Esophagus muscularis mucosa (tissue), 4 donors: ENCODE results near the gene RASGRF2. TPM values are rescaled to one million over a fixed set of nuclear protein-coding genes. Genes with fewer than 3 reads are reported as not detected.

Source experiments
- DNase-seq: peaks from one replicate; pipeline ENCODE4 v3.0.0-alpha.2; 2017; ENCODE audit errors: extremely low spot score
- H3K27ac ChIP-seq, 4 donors: fragments of 200-600 bp; sonication (generic); replicated peaks in 1 of 4; 1 replicate in 3 of 4; 2 replicates in 1 of 4; pipeline ENCODE4 v1.5.1; 2016 to 2019; ENCODE audit warnings: mild to moderate bottlenecking in 1 of 4
- H3K27me3 ChIP-seq, 4 donors: fragments of 200-600 bp; sonication (generic); one replicate each; pipeline versions ENCODE4 v1.5.1 to v1.6.0; 2016 to 2019
- H3K36me3 ChIP-seq, 4 donors: fragments of 200-600 bp; sonication (generic); one replicate each; pipeline ENCODE4 v1.5.1; 2016 to 2019
- H3K4me1 ChIP-seq, 4 donors: fragments of 200-600 bp; sonication (generic); one replicate each; pipeline ENCODE4 v1.5.1; 2016 to 2019
- H3K4me3 ChIP-seq, 4 donors: fragments of 200-600 bp; sonication (generic); 1 replicate in 2 of 4; 2 replicates in 2 of 4; pipeline ENCODE4 v1.5.1; 2016 to 2019; ENCODE audit warnings: mild to moderate bottlenecking in 4 of 4, moderate library complexity in 1 of 4
- H3K9me3 ChIP-seq, 4 donors: fragments of 200-600 bp; sonication (generic); 1 replicate in 3 of 4; 2 replicates in 1 of 4; pipeline ENCODE4 v1.5.1; 2016 to 2019
- CTCF ChIP-seq, 3 experiments: fragments of 200-600 bp in 2 of 3; fragments of 450-650 bp in 1 of 3; sonication (generic) in 2 of 3; IDR thresholded peaks; one replicate each; pipeline ENCODE4 v1.5.1; 2017 to 2019; ENCODE audit warnings: antibody characterized with exemption in 3 of 3, mild to moderate bottlenecking in 2 of 3, moderate library complexity in 1 of 3
- EP300 ChIP-seq: sonication (generic); formaldehyde crosslinking; IDR thresholded peaks from one replicate; pipeline ENCODE4 v1.6.1; 2017; ENCODE audit warnings: antibody characterized with exemption
- POLR2A ChIP-seq: fragments of 450-650 bp; IDR thresholded peaks from one replicate; pipeline ENCODE4 v1.6.1; 2017; ENCODE audit warnings: antibody characterized with exemption, moderate library complexity, mild to moderate bottlenecking, low read depth
- POLR2AphosphoS5 ChIP-seq, 2 donors: sonication (generic); formaldehyde crosslinking; IDR thresholded peaks; one replicate each; pipeline ENCODE4 v1.6.1; 2017; ENCODE audit warnings: antibody characterized with exemption in 2 of 2
- WGBS: methylation state at CpG from one replicate; pipeline ENCODE4 v1.1.5; 2018; 5-methylcytosine and 5-hydroxymethylcytosine counted together
- intact Hi-C: fragments of 100-400 bp; cut with DNase I; formaldehyde crosslinking; loops from one replicate; pipeline ENCODE4 v1.15.1; 2023
- total RNA-seq, 4 donors: library from RNA; depleted of rRNA; stranded (reverse); fragments of >200 nt; gene quantifications; one replicate each; pipeline versions ENCODE4 v1.1.0 to v1.2.1, GENCODE V29; 2016

The RASGRF2 gene
- total RNA-seq, 4 donors from 2014 or later = 4.2 to 7.6 (median 5.9) TPM

GRCh38 chr5:81192373-81192750 lies 232.2 kb downstream of the RASGRF2 start:
- no peak for DNase-seq
- H3K4me1 ChIP-seq = peaks cover 2 to 13% (median 10%) of the 10 kb centered on the region in 4 donors
- TF ChIP-seq EP300 (no peak), CTCF (IDR thresholded peaks at IDR 0.05) (no peak), POLR2AphosphoS5 (IDR thresholded peaks at IDR 0.05) (no peak), POLR2A (no peak)
- no peak overlapping the region for H3K27ac ChIP-seq
- no peak overlapping the region for H3K4me3 ChIP-seq
- no peaks in the 10 kb centered on the region for H3K36me3 ChIP-seq
- H3K9me3 ChIP-seq = no peaks in the 10 kb centered on the region
- intact Hi-C loops = no loop called here
- peaks cover 0 to 14% (median 0%) of the 10 kb centered on the region in 4 donors for H3K27me3 ChIP-seq
- WGBS = 82% methylated on average over 8 of the region's 8 CpGs

- peak in 1 of 2 donors; percentile 32 for TF ChIP-seq POLR2AphosphoS5 (IDR thresholded peaks at IDR 0.05)
- no peak for TF ChIP-seq EP300
- TF ChIP-seq CTCF (IDR thresholded peaks at IDR 0.05) = peak; percentile 72 to 90 (median 80)
- TF ChIP-seq POLR2A = no peak
- no peak overlapping the region for H3K27ac ChIP-seq
- intact Hi-C loops = no loop called here
- peak overlapping the region in 1 of 4 donors; percentile 12 for H3K4me3 ChIP-seq
- 25% methylated on average over 29 of the region's 31 CpGs for WGBS
- no peaks in the 10 kb centered on the region for H3K9me3 ChIP-seq
- peaks cover 0 to 10% (median 0%) of the 10 kb centered on the region in 4 donors for H3K27me3 ChIP-seq
- DNase-seq = no peak
- H3K4me1 ChIP-seq = peaks cover 2 to 13% (median 10%) of the 10 kb centered on the region in 4 donors
- H3K36me3 ChIP-seq = no peaks in the 10 kb centered on the region
These were observed 234.6 kb downstream of the RASGRF2 start for GRCh38 chr5:81194633-81195334.

GRCh38 chr5:81195335-81195929 lies 235.3 kb downstream of the RASGRF2 start:
- H3K9me3 ChIP-seq = no peaks in the 10 kb centered on the region
- TF ChIP-seq POLR2AphosphoS5 (IDR thresholded peaks at IDR 0.05) = no peak
- no peak for TF ChIP-seq EP300
- TF ChIP-seq POLR2A = no peak
- no peak for TF ChIP-seq CTCF (IDR thresholded peaks at IDR 0.05)
- intact Hi-C loops = no loop called here
- no peaks in the 10 kb centered on the region for H3K36me3 ChIP-seq
- WGBS = 67% methylated on average over 4 of the region's 5 CpGs
- H3K4me1 ChIP-seq = peaks cover 2 to 13% (median 10%) of the 10 kb centered on the region in 4 donors
- no peak overlapping the region for H3K27ac ChIP-seq
- peak overlapping the region in 1 of 4 donors; percentile 12 for H3K4me3 ChIP-seq
- peaks cover 0 to 10% (median 0%) of the 10 kb centered on the region in 4 donors for H3K27me3 ChIP-seq
- DNase-seq = no peak

- Histone ChIP-seq H3K4me3 (no peak overlapping the region), H3K9me3 (no peaks in the 10 kb centered on the region), H3K4me1 (no peaks in the 10 kb centered on the region), H3K36me3 (peaks cover 0 to 5% (median 0%) of the 10 kb centered on the region in 4 donors), H3K27me3 (peaks cover 0 to 5% (median 0%) of the 10 kb centered on the region in 4 donors), H3K27ac (no peak overlapping the region)
- intact Hi-C loops = no loop called here
- WGBS = 50% methylated on average over 2 of the region's 2 CpGs
- TF ChIP-seq POLR2A (no peak), POLR2AphosphoS5 (IDR thresholded peaks at IDR 0.05) (no peak), EP300 (no peak), CTCF (IDR thresholded peaks at IDR 0.05) (no peak)
- DNase-seq = no peak
These were observed 242.5 kb downstream of the RASGRF2 start for GRCh38 chr5:81202655-81203054.
